HL-60 (cell line): ENCODE data around the gene C6orf58.

ENCODE experiments used
- GABPA ChIP-seq: IDR thresholded peaks from 2 replicates; pipeline ENCODE4 v1.6.1; 2012; ENCODE audit warnings: low read depth
- POLR2AphosphoS5 ChIP-seq: IDR thresholded peaks from 2 replicates; pipeline ENCODE4 v1.6.1; 2012; ENCODE audit warnings: low read depth
- SPI1 ChIP-seq: IDR thresholded peaks from 2 replicates; pipeline ENCODE4 v1.6.1; 2012; ENCODE audit warnings: low read depth, mild to moderate bottlenecking, borderline replicate concordance
- TF ChIP-seq, protein P1 (sequence below): IDR thresholded peaks from one replicate; pipeline ENCODE4 v1.5.1; 2011; ENCODE audit warnings: low read length, control low read depth, inconsistent platforms; ENCODE audit not compliant: insufficient read depth
- TF ChIP-seq, protein P2 (sequence below): IDR thresholded peaks from 2 replicates; pipeline ENCODE4 v1.6.1; 2012; ENCODE audit warnings: low read depth; ENCODE audit not compliant: insufficient replicate concordance

DNA sequence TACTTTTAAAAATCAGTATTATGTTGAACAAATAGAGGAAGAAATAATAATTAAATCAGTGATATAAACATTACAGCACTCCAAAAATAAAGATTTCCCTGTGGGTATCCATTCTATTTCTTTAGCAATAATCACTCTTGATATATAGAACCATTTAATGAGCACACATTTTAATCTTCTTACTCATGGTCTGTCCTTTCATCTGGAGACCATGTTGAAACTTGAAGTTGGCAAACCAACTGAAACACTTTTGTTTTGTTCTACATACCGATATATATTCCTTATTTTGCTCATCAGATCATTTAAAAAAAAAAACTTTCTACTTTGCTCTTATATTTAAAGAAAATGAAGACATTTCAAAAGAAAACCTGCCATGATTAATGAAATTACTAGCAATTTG lies 13.4 kb downstream of the C6orf58 start:
- TF ChIP-seq, protein P1, sequence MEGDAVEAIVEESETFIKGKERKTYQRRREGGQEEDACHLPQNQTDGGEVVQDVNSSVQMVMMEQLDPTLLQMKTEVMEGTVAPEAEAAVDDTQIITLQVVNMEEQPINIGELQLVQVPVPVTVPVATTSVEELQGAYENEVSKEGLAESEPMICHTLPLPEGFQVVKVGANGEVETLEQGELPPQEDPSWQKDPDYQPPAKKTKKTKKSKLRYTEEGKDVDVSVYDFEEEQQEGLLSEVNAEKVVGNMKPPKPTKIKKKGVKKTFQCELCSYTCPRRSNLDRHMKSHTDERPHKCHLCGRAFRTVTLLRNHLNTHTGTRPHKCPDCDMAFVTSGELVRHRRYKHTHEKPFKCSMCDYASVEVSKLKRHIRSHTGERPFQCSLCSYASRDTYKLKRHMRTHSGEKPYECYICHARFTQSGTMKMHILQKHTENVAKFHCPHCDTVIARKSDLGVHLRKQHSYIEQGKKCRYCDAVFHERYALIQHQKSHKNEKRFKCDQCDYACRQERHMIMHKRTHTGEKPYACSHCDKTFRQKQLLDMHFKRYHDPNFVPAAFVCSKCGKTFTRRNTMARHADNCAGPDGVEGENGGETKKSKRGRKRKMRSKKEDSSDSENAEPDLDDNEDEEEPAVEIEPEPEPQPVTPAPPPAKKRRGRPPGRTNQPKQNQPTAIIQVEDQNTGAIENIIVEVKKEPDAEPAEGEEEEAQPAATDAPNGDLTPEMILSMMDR, result no peak
- TF ChIP-seq GABPA, result no peak
- no peak for TF ChIP-seq POLR2AphosphoS5
- TF ChIP-seq, protein P2, sequence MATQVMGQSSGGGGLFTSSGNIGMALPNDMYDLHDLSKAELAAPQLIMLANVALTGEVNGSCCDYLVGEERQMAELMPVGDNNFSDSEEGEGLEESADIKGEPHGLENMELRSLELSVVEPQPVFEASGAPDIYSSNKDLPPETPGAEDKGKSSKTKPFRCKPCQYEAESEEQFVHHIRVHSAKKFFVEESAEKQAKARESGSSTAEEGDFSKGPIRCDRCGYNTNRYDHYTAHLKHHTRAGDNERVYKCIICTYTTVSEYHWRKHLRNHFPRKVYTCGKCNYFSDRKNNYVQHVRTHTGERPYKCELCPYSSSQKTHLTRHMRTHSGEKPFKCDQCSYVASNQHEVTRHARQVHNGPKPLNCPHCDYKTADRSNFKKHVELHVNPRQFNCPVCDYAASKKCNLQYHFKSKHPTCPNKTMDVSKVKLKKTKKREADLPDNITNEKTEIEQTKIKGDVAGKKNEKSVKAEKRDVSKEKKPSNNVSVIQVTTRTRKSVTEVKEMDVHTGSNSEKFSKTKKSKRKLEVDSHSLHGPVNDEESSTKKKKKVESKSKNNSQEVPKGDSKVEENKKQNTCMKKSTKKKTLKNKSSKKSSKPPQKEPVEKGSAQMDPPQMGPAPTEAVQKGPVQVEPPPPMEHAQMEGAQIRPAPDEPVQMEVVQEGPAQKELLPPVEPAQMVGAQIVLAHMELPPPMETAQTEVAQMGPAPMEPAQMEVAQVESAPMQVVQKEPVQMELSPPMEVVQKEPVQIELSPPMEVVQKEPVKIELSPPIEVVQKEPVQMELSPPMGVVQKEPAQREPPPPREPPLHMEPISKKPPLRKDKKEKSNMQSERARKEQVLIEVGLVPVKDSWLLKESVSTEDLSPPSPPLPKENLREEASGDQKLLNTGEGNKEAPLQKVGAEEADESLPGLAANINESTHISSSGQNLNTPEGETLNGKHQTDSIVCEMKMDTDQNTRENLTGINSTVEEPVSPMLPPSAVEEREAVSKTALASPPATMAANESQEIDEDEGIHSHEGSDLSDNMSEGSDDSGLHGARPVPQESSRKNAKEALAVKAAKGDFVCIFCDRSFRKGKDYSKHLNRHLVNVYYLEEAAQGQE, result no peak
- no peak for TF ChIP-seq SPI1
